H1 (cell line): Measurements from ENCODE around the gene EEPD1.

Source experiments
- GABPA ChIP-seq: IDR thresholded peaks from 2 replicates; pipeline ENCODE4 v1.6.1; 2011; ENCODE audit warnings: mild to moderate bottlenecking, low read length, moderate library complexity, borderline replicate concordance; ENCODE audit not compliant: insufficient read depth
- TF ChIP-seq, protein P1 (sequence below), 3 experiments: IDR thresholded peaks; 1 replicate in 2 of 3; 2 replicates in 1 of 3; pipeline versions ENCODE4 v1.5.1 to v1.6.1; 2011; ENCODE audit warnings: low read length in 3 of 3, mild to moderate bottlenecking in 3 of 3, inconsistent platforms in 2 of 3, low read depth in 1 of 3, moderate library complexity in 1 of 3; ENCODE audit not compliant: insufficient read depth in 1 of 3; ENCODE audit errors: control extremely low read depth in 1 of 3

- TF ChIP-seq, protein P1, sequence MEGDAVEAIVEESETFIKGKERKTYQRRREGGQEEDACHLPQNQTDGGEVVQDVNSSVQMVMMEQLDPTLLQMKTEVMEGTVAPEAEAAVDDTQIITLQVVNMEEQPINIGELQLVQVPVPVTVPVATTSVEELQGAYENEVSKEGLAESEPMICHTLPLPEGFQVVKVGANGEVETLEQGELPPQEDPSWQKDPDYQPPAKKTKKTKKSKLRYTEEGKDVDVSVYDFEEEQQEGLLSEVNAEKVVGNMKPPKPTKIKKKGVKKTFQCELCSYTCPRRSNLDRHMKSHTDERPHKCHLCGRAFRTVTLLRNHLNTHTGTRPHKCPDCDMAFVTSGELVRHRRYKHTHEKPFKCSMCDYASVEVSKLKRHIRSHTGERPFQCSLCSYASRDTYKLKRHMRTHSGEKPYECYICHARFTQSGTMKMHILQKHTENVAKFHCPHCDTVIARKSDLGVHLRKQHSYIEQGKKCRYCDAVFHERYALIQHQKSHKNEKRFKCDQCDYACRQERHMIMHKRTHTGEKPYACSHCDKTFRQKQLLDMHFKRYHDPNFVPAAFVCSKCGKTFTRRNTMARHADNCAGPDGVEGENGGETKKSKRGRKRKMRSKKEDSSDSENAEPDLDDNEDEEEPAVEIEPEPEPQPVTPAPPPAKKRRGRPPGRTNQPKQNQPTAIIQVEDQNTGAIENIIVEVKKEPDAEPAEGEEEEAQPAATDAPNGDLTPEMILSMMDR (IDR thresholded peaks at IDR 0.05; ENCODE audit: control extremely low read depth in 1 of 3, insufficient read depth in 1 of 3, low read depth in 1 of 3, low read length in 3 of 3): peak; percentile 25 to 50 (median 49)
- no peak for TF ChIP-seq GABPA
These were observed 131.5 kb downstream of the EEPD1 start for GRCh38 chr7:36284456-36285090.
